ENCODE results near the gene MED17.

The MED17 gene

GRCh38 chr11:93735627-93736026 is 48.5 kb upstream of the MED17 start:
- H3K79me2 ChIP-seq (ENCODE audit: insufficient read depth, low read length) = peaks cover 50% of the 10 kb centered on the region
- peaks cover 3% of the 10 kb centered on the region; the same call in 1 of the 2 replicates for H4K20me1 ChIP-seq (ENCODE audit: insufficient read depth, low read length)
- H3K9ac ChIP-seq (ENCODE audit: low read length) = no peak overlapping the region
- TF ChIP-seq EZH2 (IDR thresholded peaks at IDR 0.05; ENCODE audit: borderline replicate concordance, low read length) (no peak), CTCF (IDR thresholded peaks at IDR 0.05; ENCODE audit: low read length) (no peak)
- H3K27ac ChIP-seq (ENCODE audit: low read depth, low read length, poor library complexity, severe bottlenecking) = no peak overlapping the region
- H3K27me3 ChIP-seq (ENCODE audit: insufficient read depth, low read length) = no peaks in the 10 kb centered on the region
- peaks cover 100% of the 10 kb centered on the region for H3K36me3 ChIP-seq (ENCODE audit: insufficient read depth, low read length)
- no peak overlapping the region for H3K4me3 ChIP-seq (ENCODE audit: low read depth, low read length, poor library complexity, severe bottlenecking)
- H2AFZ ChIP-seq (ENCODE audit: low read length) = no peak overlapping the region
- H3K4me1 ChIP-seq (ENCODE audit: insufficient read depth, low read length, severe bottlenecking) = peaks cover 63% of the 10 kb centered on the region
- H3K9me2 ChIP-seq (ENCODE audit: low read depth, low read length) = no peaks in the 10 kb centered on the region
- no peak overlapping the region for H3K4me2 ChIP-seq (ENCODE audit: low read length)
- H3K9me3 ChIP-seq (ENCODE audit: low read length) = no peaks in the 10 kb centered on the region
- 0 out of 2 replicates have a peak, but pooled peaks cover 21% of the 10 kb centered on the region for H3F3A ChIP-seq (ENCODE audit: insufficient read depth, low read length)

- H3K9ac ChIP-seq (ENCODE audit: low read length) = no peak overlapping the region
- H3K4me3 ChIP-seq (ENCODE audit: low read depth, low read length, poor library complexity, severe bottlenecking) = no peak overlapping the region
These were observed 48.0 kb upstream of the MED17 start for GRCh38 chr11:93736129-93736528.

GRCh38 chr11:93737904-93738612 is 46.0 kb upstream of the MED17 start:
- no peaks in the 10 kb centered on the region for H3K9me2 ChIP-seq (ENCODE audit: low read depth, low read length)
- H3K9me3 ChIP-seq (ENCODE audit: low read length) = no peaks in the 10 kb centered on the region
- no peak overlapping the region for H2AFZ ChIP-seq (ENCODE audit: low read length)
- H3K4me2 ChIP-seq (ENCODE audit: low read length) = peak overlapping the region; percentile 78
- 0 out of 2 replicates have a peak, but pooled peaks cover 6% of the 10 kb centered on the region for H3F3A ChIP-seq (ENCODE audit: insufficient read depth, low read length)
- H3K9ac ChIP-seq (ENCODE audit: low read length) = peak overlapping the region; percentile 93; the same call in 1 of the 2 replicates
- no peak for TF ChIP-seq CTCF (IDR thresholded peaks at IDR 0.05; ENCODE audit: low read length)
- TF ChIP-seq EZH2 (IDR thresholded peaks at IDR 0.05; ENCODE audit: borderline replicate concordance, low read length) = no peak
- H3K4me3 ChIP-seq (ENCODE audit: low read depth, low read length, poor library complexity, severe bottlenecking) = peak overlapping the region; percentile 83
- peaks cover 74% of the 10 kb centered on the region for H3K4me1 ChIP-seq (ENCODE audit: insufficient read depth, low read length, severe bottlenecking)
- no peaks in the 10 kb centered on the region for H3K27me3 ChIP-seq (ENCODE audit: insufficient read depth, low read length)
- peaks cover 67% of the 10 kb centered on the region for H3K79me2 ChIP-seq (ENCODE audit: insufficient read depth, low read length)
- peaks cover 79% of the 10 kb centered on the region for H3K36me3 ChIP-seq (ENCODE audit: insufficient read depth, low read length)
- H3K27ac ChIP-seq (ENCODE audit: low read depth, low read length, poor library complexity, severe bottlenecking) = peak overlapping the region; percentile 82
- peaks cover 3% of the 10 kb centered on the region; the same call in 1 of the 2 replicates for H4K20me1 ChIP-seq (ENCODE audit: insufficient read depth, low read length)

More at GRCh38 chr11:93736129-93736528, 48.0 kb upstream of the MED17 start:
- H3K4me2 ChIP-seq (ENCODE audit: low read length) = no peak overlapping the region
- no peak overlapping the region for H3K27ac ChIP-seq (ENCODE audit: low read depth, low read length, poor library complexity, severe bottlenecking)
- H3K79me2 ChIP-seq (ENCODE audit: insufficient read depth, low read length) = peaks cover 55% of the 10 kb centered on the region
- H3K9me2 ChIP-seq (ENCODE audit: low read depth, low read length) = no peaks in the 10 kb centered on the region
- H3K27me3 ChIP-seq (ENCODE audit: insufficient read depth, low read length) = no peaks in the 10 kb centered on the region
- H3K4me1 ChIP-seq (ENCODE audit: insufficient read depth, low read length, severe bottlenecking) = peaks cover 63% of the 10 kb centered on the region
- peaks cover 3% of the 10 kb centered on the region; the same call in 1 of the 2 replicates for H4K20me1 ChIP-seq (ENCODE audit: insufficient read depth, low read length)
- 0 out of 2 replicates have a peak, but pooled peaks cover 21% of the 10 kb centered on the region for H3F3A ChIP-seq (ENCODE audit: insufficient read depth, low read length)
- TF ChIP-seq CTCF (IDR thresholded peaks at IDR 0.05; ENCODE audit: low read length) (no peak), EZH2 (IDR thresholded peaks at IDR 0.05; ENCODE audit: borderline replicate concordance, low read length) (no peak)
- H3K9me3 ChIP-seq (ENCODE audit: low read length) = no peaks in the 10 kb centered on the region
- H3K36me3 ChIP-seq (ENCODE audit: insufficient read depth, low read length) = peaks cover 96% of the 10 kb centered on the region
- H2AFZ ChIP-seq (ENCODE audit: low read length) = no peak overlapping the region

All from OCI-LY1 (cell line).